HCT116 (cell line): ENCODE measurements around the gene SEC14L6. TPM values are rescaled to one million over a fixed set of nuclear protein-coding genes. Genes with fewer than 3 reads are reported as not detected.
"Not testable (repeated sequence)": the region's sequence is repeated elsewhere in the genome, so short reads cannot be mapped to it uniquely, and the experiment has no call there.

Experiments used
- ATAC-seq: fragments of 200-7000 bp; cut with Tn5 transposase; 2 replicates; pipeline ENCODE4 v1.9.1; 2020; ENCODE audit warnings: mild to moderate bottlenecking, moderate library complexity
- BruUV-seq: library from RNA; stranded (reverse); fragments of 400-500 nt; replicated peaks from 2 replicates; lab custom pipeline; 2021; lab: Mats Ljungman, UMichigan
- CTCF ChIA-PET: fragments of 300-600 bp; sonication (Branson Sonifier 250); formaldehyde crosslinking; loops from one replicate; lab custom pipeline; 2021; ENCODE audit warnings: antibody characterized with exemption; lab: Charles Lee
- POLR2A ChIA-PET: fragments of 300-600, 350-600 bp; sonication (Branson Sonifier 250); formaldehyde crosslinking; loops from one replicate; lab custom pipeline; 2021; ENCODE audit warnings: antibody characterized with exemption; lab: Charles Lee
- RAD21 ChIA-PET, 2 experiments: fragments of 300-600 bp; sonication (Branson Sonifier 250); formaldehyde crosslinking; loops; one replicate each; lab custom pipeline; 2023; ENCODE audit warnings: low total read pairs in 2 of 2; ENCODE audit not compliant: uncharacterized antibody in 2 of 2, unreplicated experiment in 2 of 2, low non-redundant PET in 1 of 2; lab: Charles Lee
- DNase-seq: peaks from one replicate; pipeline ENCODE4 v3.0.0-alpha.2; 2010; ENCODE audit warnings: low read depth, low spot score
- H2AFZ ChIP-seq: fragments of 200-600 bp; shearing (Covaris generic), sonication (generic); 2 replicates; pipeline ENCODE4 v1.6.1; 2017; ENCODE audit warnings: low read depth, mixed run types, mixed read lengths, antibody characterized with exemption, low read length; ENCODE audit not compliant: poor library complexity, severe bottlenecking
- H3K27ac ChIP-seq: 2 replicates; pipeline ENCODE4 v1.5.1; 2012; ENCODE audit warnings: low read depth, low read length
- H3K27me3 ChIP-seq: fragments of 200-600 bp; sonication (generic); 2 replicates; pipeline ENCODE4 v1.6.1; 2016; ENCODE audit warnings: mixed run types, low read length, mixed read lengths; ENCODE audit not compliant: insufficient read depth
- H3K36me3 ChIP-seq, 2 experiments: fragments of 200-500 bp in 1 of 2; fragments of 200-600 bp in 1 of 2; sonication (Bioruptor generic) in 1 of 2; sonication (generic) in 1 of 2; 2 replicates each; pipeline versions ENCODE4 v1.5.1 to v1.6.1; 2014 to 2016; ENCODE audit warnings: low read length in 2 of 2, inconsistent platforms in 1 of 2, mixed read lengths in 1 of 2, mixed run types in 1 of 2; ENCODE audit not compliant: insufficient read depth in 2 of 2, control insufficient read depth in 1 of 2
- H3K4me1 ChIP-seq, 2 experiments: fragments of 200-600 bp in 1 of 2; sonication (generic) in 1 of 2; 2 replicates each; pipeline versions ENCODE4 v1.5.1 to v1.6.1; 2012 to 2017; ENCODE audit warnings: low read length in 2 of 2, inconsistent platforms in 1 of 2, mild to moderate bottlenecking in 1 of 2, mixed read lengths in 1 of 2, mixed run types in 1 of 2, moderate library complexity in 1 of 2; ENCODE audit not compliant: insufficient read depth in 2 of 2, control insufficient read depth in 1 of 2
- H3K4me2 ChIP-seq: fragments of 200-600 bp; sonication (generic); 2 replicates; pipeline ENCODE4 v1.6.1; 2017; ENCODE audit warnings: mixed run types, low read length, mixed read lengths
- H3K4me3 ChIP-seq, 2 experiments: fragments of 200-600 bp in 1 of 2; sonication (generic) in 1 of 2; replicated peaks in 1 of 2; 2 replicates each; pipeline ENCODE4 v1.5.1; 2011 to 2016; ENCODE audit warnings: low read length in 2 of 2, control low read depth in 1 of 2, low read depth in 1 of 2, mild to moderate bottlenecking in 1 of 2, mixed read lengths in 1 of 2, mixed run types in 1 of 2
- H3K79me2 ChIP-seq: fragments of 200-600 bp; sonication (generic); 2 replicates; pipeline ENCODE4 v1.6.1; 2017; ENCODE audit warnings: mild to moderate bottlenecking, mixed run types, low read length, moderate library complexity, mixed read lengths; ENCODE audit not compliant: insufficient read depth
- H3K9ac ChIP-seq: fragments of 200-600 bp; sonication (generic); 2 replicates; pipeline ENCODE4 v1.6.1; 2016; ENCODE audit warnings: low read length, mixed read lengths
- H3K9me2 ChIP-seq: fragments of 200-600 bp; sonication (generic), shearing (Covaris generic); 2 replicates; pipeline ENCODE4 v1.6.1; 2017; ENCODE audit warnings: mixed run types, mild to moderate bottlenecking, moderate library complexity; ENCODE audit not compliant: insufficient read depth
- H3K9me3 ChIP-seq, 2 experiments: fragments of 200-500 bp in 1 of 2; fragments of 200-600 bp in 1 of 2; sonication (Bioruptor generic) in 1 of 2; sonication (generic) in 1 of 2; 2 replicates each; pipeline ENCODE4 v1.6.1; 2014 to 2017; ENCODE audit warnings: low read length in 2 of 2, mixed read lengths in 2 of 2, inconsistent platforms in 1 of 2, low read depth in 1 of 2, mild to moderate bottlenecking in 1 of 2, mixed run types in 1 of 2, moderate library complexity in 1 of 2; ENCODE audit not compliant: control insufficient read depth in 1 of 2, insufficient read depth in 1 of 2
- H4K20me1 ChIP-seq: fragments of 200-600 bp; sonication (generic), shearing (Covaris generic); 2 replicates; pipeline ENCODE4 v1.6.1; 2017; ENCODE audit warnings: mixed run types, mild to moderate bottlenecking, moderate library complexity; ENCODE audit not compliant: insufficient read depth
- EGR1 ChIP-seq: IDR thresholded peaks from 2 replicates; pipeline ENCODE4 v1.6.1; 2012; ENCODE audit warnings: low read depth
- ELF1 ChIP-seq: IDR thresholded peaks from 2 replicates; pipeline ENCODE4 v1.6.1; 2012; ENCODE audit warnings: low read depth, borderline replicate concordance
- JUND ChIP-seq: IDR thresholded peaks from 2 replicates; pipeline ENCODE4 v1.6.1; 2012
- MAX ChIP-seq: IDR thresholded peaks from 2 replicates; pipeline ENCODE4 v1.6.1; 2012
- TCF7L2 ChIP-seq: IDR thresholded peaks from 2 replicates; pipeline ENCODE4 v1.7.0; 2011; ENCODE audit warnings: borderline replicate concordance, inconsistent platforms; ENCODE audit not compliant: insufficient read depth, insufficient read length; ENCODE audit errors: extremely low read depth
- intact Hi-C: fragments of 100-400 bp; cut with micrococcal nuclease; formaldehyde crosslinking; loops from 2 replicates; pipeline ENCODE4 v1.10.0; 2022
- total RNA-seq: library from RNA; stranded (reverse); gene quantifications from one replicate; pipeline ENCODE4 v1.2.1, GENCODE V29; 2021; ENCODE audit not compliant: unreplicated experiment
- TF ChIP-seq, protein P1 (sequence below), 3 experiments: fragments of 200-600 bp in 1 of 3; sonication (generic) in 1 of 3; IDR thresholded peaks in 2 of 3; conservative IDR thresholded peaks in 1 of 3; 2 replicates each; pipeline ENCODE4 v1.5.1; 2012 to 2017; ENCODE audit warnings: low read depth in 2 of 3, low read length in 2 of 3, antibody characterized with exemption in 1 of 3, borderline replicate concordance in 1 of 3, control low read depth in 1 of 3, mild to moderate bottlenecking in 1 of 3, mixed read lengths in 1 of 3, mixed run types in 1 of 3, moderate library complexity in 1 of 3; ENCODE audit not compliant: insufficient read depth in 1 of 3
- TF ChIP-seq, protein P2 (sequence below): IDR thresholded peaks from 2 replicates; pipeline ENCODE4 v1.6.1; 2011; ENCODE audit warnings: mild to moderate bottlenecking, low read length, moderate library complexity; ENCODE audit not compliant: insufficient replicate concordance; ENCODE audit errors: extremely low read depth

The SEC14L6 gene
- total RNA-seq, 1 experiment from 2014 or later: not detected

DNA sequence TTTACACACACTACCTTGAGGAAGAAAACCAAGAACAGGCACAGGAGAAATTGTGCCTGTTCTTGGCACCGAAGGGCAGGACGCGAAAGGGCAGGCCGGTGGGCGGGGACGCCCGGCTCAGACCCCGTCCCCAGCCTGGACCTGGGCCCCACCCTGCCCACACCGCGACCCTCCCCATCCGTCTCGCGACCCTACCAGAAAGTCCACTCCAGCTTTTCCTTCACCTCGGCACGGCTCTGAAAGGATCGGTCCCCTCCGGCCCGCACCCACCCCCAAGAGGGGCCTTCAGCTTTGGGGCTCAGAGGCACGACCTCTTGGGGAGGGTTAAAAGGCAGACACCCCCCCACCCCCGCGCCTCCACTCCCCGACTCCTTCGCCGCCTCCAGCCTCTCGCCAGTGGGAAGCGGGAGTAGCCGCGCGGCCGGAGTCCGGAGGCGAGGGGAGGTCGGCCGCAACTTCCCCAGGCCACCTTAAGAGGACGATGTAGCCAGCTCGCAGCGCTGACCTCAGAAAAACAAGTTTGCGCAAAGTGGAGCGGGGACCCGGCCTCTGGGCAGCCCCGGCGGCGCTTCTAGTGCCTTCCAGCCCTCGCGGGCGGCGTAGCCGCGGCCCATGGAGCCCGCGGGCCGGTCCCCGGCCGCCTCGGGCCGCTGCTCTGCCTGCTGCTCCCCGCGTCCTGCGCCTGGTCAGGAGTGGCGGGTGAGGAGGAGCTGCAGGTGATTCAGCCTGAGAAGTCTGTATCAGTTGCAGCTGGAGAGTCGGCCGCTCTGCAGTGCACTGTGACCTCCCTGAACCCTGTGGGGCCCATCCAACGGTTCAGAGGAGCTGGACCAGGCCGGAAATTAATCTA, 4.4 kb downstream of the SEC14L6 start:
- H3K4me1 ChIP-seq: no peaks in the 10 kb centered on the region
- ChIA-PET POLR2A (no interaction called here), RAD21 (no interaction called here), CTCF (no interaction called here)
- no peaks in the 10 kb centered on the region for H3K79me2 ChIP-seq
- no peak for TF ChIP-seq MAX
- no peak for TF ChIP-seq JUND
- TF ChIP-seq, protein P1, sequence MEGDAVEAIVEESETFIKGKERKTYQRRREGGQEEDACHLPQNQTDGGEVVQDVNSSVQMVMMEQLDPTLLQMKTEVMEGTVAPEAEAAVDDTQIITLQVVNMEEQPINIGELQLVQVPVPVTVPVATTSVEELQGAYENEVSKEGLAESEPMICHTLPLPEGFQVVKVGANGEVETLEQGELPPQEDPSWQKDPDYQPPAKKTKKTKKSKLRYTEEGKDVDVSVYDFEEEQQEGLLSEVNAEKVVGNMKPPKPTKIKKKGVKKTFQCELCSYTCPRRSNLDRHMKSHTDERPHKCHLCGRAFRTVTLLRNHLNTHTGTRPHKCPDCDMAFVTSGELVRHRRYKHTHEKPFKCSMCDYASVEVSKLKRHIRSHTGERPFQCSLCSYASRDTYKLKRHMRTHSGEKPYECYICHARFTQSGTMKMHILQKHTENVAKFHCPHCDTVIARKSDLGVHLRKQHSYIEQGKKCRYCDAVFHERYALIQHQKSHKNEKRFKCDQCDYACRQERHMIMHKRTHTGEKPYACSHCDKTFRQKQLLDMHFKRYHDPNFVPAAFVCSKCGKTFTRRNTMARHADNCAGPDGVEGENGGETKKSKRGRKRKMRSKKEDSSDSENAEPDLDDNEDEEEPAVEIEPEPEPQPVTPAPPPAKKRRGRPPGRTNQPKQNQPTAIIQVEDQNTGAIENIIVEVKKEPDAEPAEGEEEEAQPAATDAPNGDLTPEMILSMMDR (IDR thresholded peaks at IDR 0.05 in 2 of 3, conservative IDR thresholded peaks at IDR 0.05 in 1 of 3; ENCODE audit: borderline replicate concordance in 1 of 3, insufficient read depth in 1 of 3, low read depth in 2 of 3, low read length in 2 of 3): no peak
- TF ChIP-seq EGR1: no peak
- TF ChIP-seq, protein P2, sequence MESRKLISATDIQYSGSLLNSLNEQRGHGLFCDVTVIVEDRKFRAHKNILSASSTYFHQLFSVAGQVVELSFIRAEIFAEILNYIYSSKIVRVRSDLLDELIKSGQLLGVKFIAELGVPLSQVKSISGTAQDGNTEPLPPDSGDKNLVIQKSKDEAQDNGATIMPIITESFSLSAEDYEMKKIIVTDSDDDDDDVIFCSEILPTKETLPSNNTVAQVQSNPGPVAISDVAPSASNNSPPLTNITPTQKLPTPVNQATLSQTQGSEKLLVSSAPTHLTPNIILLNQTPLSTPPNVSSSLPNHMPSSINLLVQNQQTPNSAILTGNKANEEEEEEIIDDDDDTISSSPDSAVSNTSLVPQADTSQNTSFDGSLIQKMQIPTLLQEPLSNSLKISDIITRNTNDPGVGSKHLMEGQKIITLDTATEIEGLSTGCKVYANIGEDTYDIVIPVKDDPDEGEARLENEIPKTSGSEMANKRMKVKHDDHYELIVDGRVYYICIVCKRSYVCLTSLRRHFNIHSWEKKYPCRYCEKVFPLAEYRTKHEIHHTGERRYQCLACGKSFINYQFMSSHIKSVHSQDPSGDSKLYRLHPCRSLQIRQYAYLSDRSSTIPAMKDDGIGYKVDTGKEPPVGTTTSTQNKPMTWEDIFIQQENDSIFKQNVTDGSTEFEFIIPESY: no peak
- no peak for TF ChIP-seq TCF7L2
- TF ChIP-seq ELF1: no peak
- H3K4me2 ChIP-seq: no peak overlapping the region
- H3K9me2 ChIP-seq: no peaks in the 10 kb centered on the region
- H3K27me3 ChIP-seq: no peaks in the 10 kb centered on the region
- no peaks in the 10 kb centered on the region for H3K36me3 ChIP-seq
- ATAC-seq: no peak
- H3K9me3 ChIP-seq: no peaks in the 10 kb centered on the region
- no TSS peak for BruUV-seq
- no peak overlapping the region for H2AFZ ChIP-seq
- intact Hi-C loops: no loop called here
- H3K27ac ChIP-seq: no peak overlapping the region
- no peaks in the 10 kb centered on the region for H4K20me1 ChIP-seq
- no peak for DNase-seq
- H3K4me3 ChIP-seq: no peak overlapping the region
- no peak overlapping the region for H3K9ac ChIP-seq

DNA sequence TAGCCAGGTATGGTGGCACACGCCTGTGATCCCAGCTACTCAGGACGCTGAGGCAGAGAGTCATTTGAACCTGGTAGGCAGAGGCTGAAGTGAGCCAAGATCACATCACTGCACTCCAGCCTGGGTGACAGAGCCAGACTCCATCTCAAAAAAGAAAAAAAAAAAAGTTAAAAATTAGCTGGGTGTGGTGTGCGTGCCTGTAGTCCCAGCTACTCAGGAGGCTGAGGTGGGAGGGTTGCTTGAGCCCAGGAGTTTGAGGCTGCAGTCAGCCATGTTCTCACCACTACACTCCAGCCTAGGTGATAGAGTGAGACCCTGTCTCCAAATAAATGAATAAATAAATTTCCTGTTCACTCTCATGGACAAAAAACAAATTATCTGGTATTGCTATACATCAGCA, 5.0 kb downstream of the SEC14L6 start:
- H3K36me3 ChIP-seq, H3K9me3 ChIP-seq, H3K4me3 ChIP-seq, H3K79me2 ChIP-seq, H3K9me2 ChIP-seq, H3K4me1 ChIP-seq, H3K4me2 ChIP-seq, BruUV-seq, H2AFZ ChIP-seq, CTCF ChIA-PET, intact Hi-C loops, ATAC-seq, H3K27me3 ChIP-seq, DNase-seq, H3K27ac ChIP-seq, POLR2A ChIA-PET, H3K9ac ChIP-seq, RAD21 ChIA-PET, H4K20me1 ChIP-seq: not testable (repeated sequence)
